IPS-15b (cell line): ENCODE results near the gene MRPL39.
A peak's percentile ranks its signal among the peaks of the same experiment; 100 is the strongest.

Experiments
- H3K27me3 ChIP-seq: one replicate; pipeline ENCODE4 v1.6.1; 2013; ENCODE audit warnings: low read length; ENCODE audit not compliant: control insufficient read depth, insufficient read depth
- H3K36me3 ChIP-seq: one replicate; pipeline ENCODE4 v1.6.1; 2013; ENCODE audit warnings: low read length; ENCODE audit not compliant: control insufficient read depth, insufficient read depth
- H3K4me1 ChIP-seq: one replicate; pipeline ENCODE4 v1.6.1; 2013; ENCODE audit warnings: mild to moderate bottlenecking, low read length; ENCODE audit not compliant: control insufficient read depth, insufficient read depth
- H3K4me3 ChIP-seq: one replicate; pipeline ENCODE4 v1.5.1; 2013; ENCODE audit warnings: low read depth, low read length
- H3K9ac ChIP-seq: one replicate; pipeline ENCODE4 v1.6.1; 2013; ENCODE audit warnings: low read depth, mild to moderate bottlenecking, low read length
- H3K9me3 ChIP-seq: one replicate; pipeline ENCODE4 v1.6.1; 2013; ENCODE audit warnings: mild to moderate bottlenecking, low read length; ENCODE audit not compliant: control insufficient read depth, insufficient read depth

Gene MRPL39

GRCh38 chr21:25564349-25564948, 42.8 kb downstream of the MRPL39 start:
- Histone ChIP-seq H3K9ac (no peak overlapping the region), H3K9me3 (no peaks in the 10 kb centered on the region), H3K36me3 (no peaks in the 10 kb centered on the region), H3K27me3 (peaks cover 36% of the 10 kb centered on the region), H3K4me3 (no peak overlapping the region), H3K4me1 (no peaks in the 10 kb centered on the region)

GRCh38 chr21:25563361-25564116, 43.7 kb downstream of the MRPL39 start:
- Histone ChIP-seq H3K9me3 (no peaks in the 10 kb centered on the region), H3K27me3 (peaks cover 38% of the 10 kb centered on the region), H3K9ac (no peak overlapping the region), H3K36me3 (no peaks in the 10 kb centered on the region), H3K4me3 (no peak overlapping the region), H3K4me1 (no peaks in the 10 kb centered on the region)

- no peaks in the 10 kb centered on the region for H3K36me3 ChIP-seq
- H3K27me3 ChIP-seq = peaks cover 38% of the 10 kb centered on the region
- H3K9ac ChIP-seq = no peak overlapping the region
- no peaks in the 10 kb centered on the region for H3K9me3 ChIP-seq
- peak overlapping the region; percentile 52 for H3K4me3 ChIP-seq
- no peaks in the 10 kb centered on the region for H3K4me1 ChIP-seq
Observed at GRCh38 chr21:25562660-25563059, 44.6 kb downstream of the MRPL39 start.

GRCh38 chr21:25561668-25562641, 45.3 kb downstream of the MRPL39 start:
- Histone ChIP-seq H3K27me3 (peaks cover 38% of the 10 kb centered on the region), H3K9ac (peak overlapping the region; percentile 18), H3K36me3 (no peaks in the 10 kb centered on the region), H3K4me1 (no peaks in the 10 kb centered on the region), H3K9me3 (no peaks in the 10 kb centered on the region), H3K4me3 (peak overlapping the region; percentile 52)

GRCh38 chr21:25560891-25561290, 46.4 kb downstream of the MRPL39 start:
- Histone ChIP-seq H3K4me1 (no peaks in the 10 kb centered on the region), H3K36me3 (no peaks in the 10 kb centered on the region), H3K27me3 (peaks cover 38% of the 10 kb centered on the region), H3K9ac (no peak overlapping the region), H3K4me3 (no peak overlapping the region), H3K9me3 (no peaks in the 10 kb centered on the region)

GRCh38 chr21:25560271-25560685, 47.0 kb downstream of the MRPL39 start:
- Histone ChIP-seq H3K36me3 (no peaks in the 10 kb centered on the region), H3K9ac (no peak overlapping the region), H3K9me3 (no peaks in the 10 kb centered on the region), H3K4me3 (no peak overlapping the region), H3K4me1 (no peaks in the 10 kb centered on the region), H3K27me3 (peaks cover 38% of the 10 kb centered on the region)

GRCh38 chr21:25559746-25560145, 47.5 kb downstream of the MRPL39 start:
- Histone ChIP-seq H3K9ac (no peak overlapping the region), H3K4me1 (no peaks in the 10 kb centered on the region), H3K27me3 (peaks cover 38% of the 10 kb centered on the region), H3K36me3 (no peaks in the 10 kb centered on the region), H3K4me3 (no peak overlapping the region), H3K9me3 (no peaks in the 10 kb centered on the region)

- H3K9me3 ChIP-seq = no peaks in the 10 kb centered on the region
- no peaks in the 10 kb centered on the region for H3K4me1 ChIP-seq
- peaks cover 31% of the 10 kb centered on the region for H3K27me3 ChIP-seq
- no peak overlapping the region for H3K4me3 ChIP-seq
- no peaks in the 10 kb centered on the region for H3K36me3 ChIP-seq
- H3K9ac ChIP-seq = no peak overlapping the region
Observed at GRCh38 chr21:25558123-25558522, 49.2 kb downstream of the MRPL39 start.

GRCh38 chr21:25557180-25557579, 50.1 kb downstream of the MRPL39 start:
- Histone ChIP-seq H3K27me3 (peaks cover 23% of the 10 kb centered on the region), H3K4me3 (no peak overlapping the region), H3K9me3 (no peaks in the 10 kb centered on the region), H3K9ac (no peak overlapping the region), H3K36me3 (no peaks in the 10 kb centered on the region), H3K4me1 (no peaks in the 10 kb centered on the region)

- no peak overlapping the region for H3K9ac ChIP-seq
- H3K36me3 ChIP-seq = no peaks in the 10 kb centered on the region
- H3K4me1 ChIP-seq = no peaks in the 10 kb centered on the region
- no peaks in the 10 kb centered on the region for H3K9me3 ChIP-seq
- H3K4me3 ChIP-seq = no peak overlapping the region
- peaks cover 16% of the 10 kb centered on the region for H3K27me3 ChIP-seq
Observed at GRCh38 chr21:25556091-25556490, 51.2 kb downstream of the MRPL39 start.

GRCh38 chr21:25555492-25555891, 51.8 kb downstream of the MRPL39 start:
- Histone ChIP-seq H3K27me3 (peaks cover 10% of the 10 kb centered on the region), H3K9ac (no peak overlapping the region), H3K36me3 (no peaks in the 10 kb centered on the region), H3K4me3 (no peak overlapping the region), H3K4me1 (no peaks in the 10 kb centered on the region), H3K9me3 (no peaks in the 10 kb centered on the region)
